Glomerular visceral epithelial cell (primary cell): ENCODE measurements around the gene ZNF383.
"Not testable (repeated sequence)": the region's sequence is repeated elsewhere in the genome, so short reads cannot be mapped to it uniquely, and the experiment has no call there.

Experiments
- DNase-seq: peaks from one replicate; pipeline ENCODE4 v3.0.0-alpha.2; 2016; ENCODE audit errors: extremely low spot score

Gene ZNF383

DNA sequence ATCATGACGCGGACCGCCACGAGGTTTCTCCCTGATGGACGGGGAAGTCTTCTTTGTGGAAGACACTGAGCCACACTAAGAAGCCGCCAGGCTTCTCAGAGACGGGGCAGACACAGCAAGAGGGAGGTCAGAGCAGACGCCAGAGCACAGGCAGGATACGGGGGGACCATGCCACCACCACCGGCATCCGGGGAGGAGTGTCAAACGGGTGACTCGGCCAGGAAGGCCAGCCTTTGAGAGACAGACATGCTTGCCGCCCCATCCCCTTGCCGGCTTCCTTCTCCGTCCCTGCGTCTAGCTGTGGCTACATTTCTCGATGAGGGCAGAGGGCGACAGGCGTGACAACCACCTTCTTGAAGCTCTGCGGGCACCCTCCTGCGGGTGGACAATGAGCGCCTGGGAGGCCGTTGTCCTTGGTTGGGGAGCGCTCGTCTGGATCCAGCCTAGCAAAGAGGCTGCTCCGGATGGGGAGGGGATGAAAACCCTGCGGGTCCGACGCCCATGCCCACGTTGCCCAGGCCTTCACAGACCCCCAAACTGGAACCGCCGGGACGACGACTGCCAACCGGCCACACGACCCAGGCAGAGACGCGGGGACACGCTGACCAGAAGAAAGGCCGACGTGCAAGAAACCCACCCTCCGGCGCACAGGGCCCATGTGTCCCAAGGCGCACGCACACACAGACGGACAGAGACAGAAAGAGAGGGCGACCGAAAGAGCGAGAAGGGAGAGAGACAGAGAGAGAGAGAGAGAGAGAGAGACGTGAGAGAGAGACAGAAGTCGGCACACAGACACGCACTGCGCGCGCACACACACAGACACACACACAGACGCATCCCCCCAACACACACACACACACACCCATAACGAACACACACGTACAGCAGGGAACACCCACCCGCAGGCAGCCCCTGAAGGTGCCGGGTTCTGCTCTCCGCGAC is 75.3 kb downstream of the ZNF383 start:
- DNase-seq, result not testable (repeated sequence)

DNA sequence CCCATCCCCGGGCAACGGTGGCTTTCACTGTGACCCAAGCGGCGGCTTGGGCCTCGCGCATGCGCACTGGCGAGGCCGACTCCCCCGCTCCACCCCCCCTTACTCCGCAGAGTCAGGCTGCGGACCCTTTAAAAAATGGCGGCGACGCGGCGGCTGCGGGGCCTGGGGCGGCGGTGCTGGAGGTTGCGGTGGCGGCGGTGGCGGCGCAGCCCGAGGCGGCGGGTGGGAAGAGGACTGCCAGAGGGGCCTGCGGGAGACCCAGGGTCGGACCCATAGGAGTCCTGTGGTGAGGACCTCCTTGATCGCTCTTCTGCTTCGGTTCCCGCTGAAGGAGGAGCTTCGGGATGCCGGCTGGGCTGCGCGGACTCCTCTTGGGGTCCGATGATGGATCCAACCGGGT is 76.2 kb downstream of the ZNF383 start:
- DNase-seq, result not testable (repeated sequence)
